Thyroid gland (tissue), 4 donors: ENCODE data around the gene FOXF1.

ENCODE experiments used
- CTCF ChIP-seq, 6 experiments: fragments of 200-600 bp in 3 of 6; fragments of 450-650 bp in 3 of 6; sonication (generic) in 3 of 6; IDR thresholded peaks; one replicate each; pipeline ENCODE4 v1.5.1; 2016 to 2019; ENCODE audit warnings: antibody characterized with exemption in 6 of 6, mild to moderate bottlenecking in 2 of 6, inconsistent platforms in 1 of 6, moderate library complexity in 1 of 6
- POLR2A ChIP-seq, 2 donors: fragments of 450-650 bp; IDR thresholded peaks; one replicate each; pipeline ENCODE4 v1.6.1; 2017; ENCODE audit warnings: antibody characterized with exemption in 2 of 2, mild to moderate bottlenecking in 2 of 2, moderate library complexity in 1 of 2

GRCh38 chr16:86494565-86495356 is 15.6 kb upstream of the FOXF1 start:
- no peak for TF ChIP-seq CTCF (IDR thresholded peaks at IDR 0.05)
- TF ChIP-seq POLR2A (IDR thresholded peaks at IDR 0.05), result no peak
